Stimulated activated CD8-positive, alpha-beta memory T cell treated with anti-CD3 and anti-CD28 coated beads, Interleukin-12 subunit alpha, Interleukin-12 subunit beta, amount 100 ng/mL, for 1 hour (primary cell): Measurements from ENCODE around the gene OR5I1.
"Not testable (repeated sequence)": the region's sequence is repeated elsewhere in the genome, so short reads cannot be mapped to it uniquely, and the experiment has no call there.

Experiments
- DNase-seq: peaks from one replicate; pipeline ENCODE4 v3.0.0-alpha.2; 2020; ENCODE audit warnings: low read depth

OR5I1 gene

GRCh38 chr11:55936300-55936699 lies at the start of gene OR5I1:
Gene OR5I1, minus strand, starts transcription at chr11:55936400. Its CDS starts 0 bp downstream, at chr11:55936400.
- no peak for DNase-seq

- no peak for DNase-seq
These were observed 34.7 kb upstream of the OR5I1 start for GRCh38 chr11:55970935-55971334.

- no peak for DNase-seq
These were observed 33.6 kb upstream of the OR5I1 start, which contains the start of gene OR10AG1 for GRCh38 chr11:55969845-55970244. Gene OR10AG1, minus strand, starts transcription at chr11:55969945. Its CDS starts 38 bp downstream, at chr11:55969907.

DNA sequence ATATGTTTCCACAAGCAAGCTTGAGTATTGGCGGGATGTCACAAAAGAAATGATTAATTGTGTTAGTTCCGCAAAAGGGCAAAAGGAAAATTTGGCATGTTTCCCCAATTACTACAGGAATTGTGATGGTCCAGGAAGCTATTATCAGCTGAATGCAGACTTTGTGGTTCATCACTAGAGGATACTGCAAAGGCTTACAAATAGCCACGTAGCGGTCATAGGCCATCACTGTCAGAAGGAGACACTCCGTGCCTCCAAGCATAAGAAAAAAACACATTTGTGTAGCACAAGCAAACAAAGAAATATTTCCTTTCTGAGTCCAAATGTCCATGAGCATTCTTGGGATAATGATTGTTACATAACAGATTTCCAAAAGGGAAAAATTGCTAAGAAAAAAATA lies 31.7 kb upstream of the OR5I1 start:
- no peak for DNase-seq

- DNase-seq = no peak
These were observed 30.2 kb upstream of the OR5I1 start for GRCh38 chr11:55966391-55966790.

GRCh38 chr11:55956521-55956920 lies 20.3 kb upstream of the OR5I1 start:
- no peak for DNase-seq

GRCh38 chr11:55949330-55949729 lies 13.1 kb upstream of the OR5I1 start:
- DNase-seq = no peak

GRCh38 chr11:55942785-55943392 lies 6.7 kb upstream of the OR5I1 start:
- DNase-seq = no peak

- DNase-seq = no peak
These were observed 15.7 kb downstream of the OR5I1 start for GRCh38 chr11:55920537-55920936.

- DNase-seq = no peak
These were observed 21.7 kb downstream of the OR5I1 start, which contains the start of gene OR5W2 for GRCh38 chr11:55914482-55914881. Gene OR5W2, minus strand, starts transcription at chr11:55914582. Its CDS starts 0 bp downstream, at chr11:55914582.

DNA sequence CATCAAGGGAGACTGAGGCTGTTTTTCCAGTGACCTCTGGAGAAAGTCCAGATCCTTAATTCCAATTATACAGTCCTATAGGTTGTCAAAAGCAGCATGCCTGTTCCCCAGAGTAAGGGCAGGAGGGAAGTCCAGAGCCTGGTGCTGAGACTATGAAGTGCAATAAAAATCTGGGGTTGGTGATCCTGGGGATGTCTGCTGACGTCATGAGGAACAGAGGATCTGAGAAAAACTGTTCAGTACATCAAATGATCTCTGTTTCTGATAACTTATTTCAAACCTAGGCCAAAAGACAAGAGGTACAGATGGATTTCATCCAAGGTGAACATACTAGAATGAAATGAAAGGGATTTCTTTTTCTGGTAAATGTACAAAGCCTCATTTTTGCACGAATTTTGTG lies 33.9 kb downstream of the OR5I1 start:
- DNase-seq = no peak

- no peak for DNase-seq
These were observed 41.0 kb downstream of the OR5I1 start for GRCh38 chr11:55895216-55895615.

DNA sequence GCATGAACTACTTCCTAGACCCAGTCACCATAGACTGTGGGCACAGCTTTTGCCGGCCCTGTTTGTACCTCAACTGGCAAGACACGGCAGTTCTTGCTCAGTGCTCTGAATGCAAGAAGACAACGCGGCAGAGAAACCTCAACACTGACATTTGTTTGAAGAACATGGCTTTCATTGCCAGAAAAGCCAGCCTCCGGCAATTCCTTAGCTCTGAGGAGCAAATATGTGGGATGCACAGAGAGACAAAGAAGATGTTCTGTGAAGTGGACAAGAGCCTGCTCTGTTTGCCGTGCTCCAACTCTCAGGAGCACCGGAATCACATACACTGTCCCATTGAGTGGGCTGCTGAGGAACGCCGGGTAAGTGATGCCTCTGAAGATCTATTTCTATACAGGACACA lies 50.7 kb downstream of the OR5I1 start:
- DNase-seq = not testable (repeated sequence)
